Astrocyte of the cerebellum (primary cell): Measurements from ENCODE around the gene PPP2R2B.

Experiments
- DNase-seq: peaks from one replicate; pipeline ENCODE4 v3.0.0-alpha.2; 2011; ENCODE audit warnings: low read depth
- H3K4me3 ChIP-seq: 2 replicates; pipeline ENCODE4 v1.5.1; 2011; ENCODE audit warnings: mild to moderate bottlenecking, low read depth, low read length, moderate library complexity
- in situ Hi-C: cut with HindIII; loops from 2 replicates; pipeline ENCODE4 v1.10.0; 2017; ENCODE audit warnings: low sequenced_read_pairs
- TF ChIP-seq, protein P1 (sequence below): IDR thresholded peaks from 2 replicates; pipeline ENCODE4 v1.5.1; 2012; ENCODE audit warnings: low read length, low read depth, moderate library complexity, mild to moderate bottlenecking; ENCODE audit errors: missing control alignments

PPP2R2B gene

DNA sequence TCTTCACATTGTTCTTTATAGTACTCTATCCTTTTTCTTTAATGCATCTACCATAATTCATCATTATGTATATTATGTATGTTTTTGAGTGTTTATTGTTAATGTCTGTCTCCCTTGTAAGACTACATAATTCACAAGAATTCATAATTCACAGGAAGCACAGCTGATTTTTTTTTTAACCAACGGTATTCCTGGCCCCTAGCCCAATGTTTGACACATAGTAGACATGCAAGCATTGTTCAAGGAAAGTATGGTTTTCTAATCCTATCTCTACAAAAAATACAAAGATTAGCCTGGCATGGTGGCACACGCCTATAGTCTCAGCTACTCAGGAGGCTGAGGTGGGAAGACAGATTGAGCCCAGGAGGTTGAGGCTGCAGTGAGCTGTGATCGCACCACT lies 160.6 kb downstream of the PPP2R2B start:
- no peak overlapping the region for H3K4me3 ChIP-seq
- no peak for DNase-seq
- in situ Hi-C loops, result no loop called here
- TF ChIP-seq, protein P1, sequence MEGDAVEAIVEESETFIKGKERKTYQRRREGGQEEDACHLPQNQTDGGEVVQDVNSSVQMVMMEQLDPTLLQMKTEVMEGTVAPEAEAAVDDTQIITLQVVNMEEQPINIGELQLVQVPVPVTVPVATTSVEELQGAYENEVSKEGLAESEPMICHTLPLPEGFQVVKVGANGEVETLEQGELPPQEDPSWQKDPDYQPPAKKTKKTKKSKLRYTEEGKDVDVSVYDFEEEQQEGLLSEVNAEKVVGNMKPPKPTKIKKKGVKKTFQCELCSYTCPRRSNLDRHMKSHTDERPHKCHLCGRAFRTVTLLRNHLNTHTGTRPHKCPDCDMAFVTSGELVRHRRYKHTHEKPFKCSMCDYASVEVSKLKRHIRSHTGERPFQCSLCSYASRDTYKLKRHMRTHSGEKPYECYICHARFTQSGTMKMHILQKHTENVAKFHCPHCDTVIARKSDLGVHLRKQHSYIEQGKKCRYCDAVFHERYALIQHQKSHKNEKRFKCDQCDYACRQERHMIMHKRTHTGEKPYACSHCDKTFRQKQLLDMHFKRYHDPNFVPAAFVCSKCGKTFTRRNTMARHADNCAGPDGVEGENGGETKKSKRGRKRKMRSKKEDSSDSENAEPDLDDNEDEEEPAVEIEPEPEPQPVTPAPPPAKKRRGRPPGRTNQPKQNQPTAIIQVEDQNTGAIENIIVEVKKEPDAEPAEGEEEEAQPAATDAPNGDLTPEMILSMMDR, result no peak

DNA sequence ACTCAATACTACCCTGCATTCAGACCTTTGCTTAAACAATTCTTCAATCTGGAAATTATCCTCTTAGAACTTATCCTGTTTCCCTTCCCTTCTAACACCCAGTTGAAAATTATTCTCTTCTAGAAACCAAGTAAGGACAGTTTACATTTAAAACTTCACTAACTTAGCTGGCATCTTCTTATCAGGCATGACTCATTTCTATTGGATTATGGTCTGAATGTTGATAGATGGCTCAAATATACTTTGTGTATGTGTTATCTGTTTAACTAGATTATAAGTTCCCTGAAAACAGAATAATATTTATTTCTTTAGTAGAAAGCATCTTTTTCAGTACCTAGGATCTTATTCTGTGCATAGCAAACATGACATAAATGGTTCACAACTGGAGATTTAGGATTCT lies 161.9 kb downstream of the PPP2R2B start:
- no peak overlapping the region for H3K4me3 ChIP-seq
- no peak for DNase-seq
- TF ChIP-seq, protein P1, result no peak
- in situ Hi-C loops, result no loop called here

DNA sequence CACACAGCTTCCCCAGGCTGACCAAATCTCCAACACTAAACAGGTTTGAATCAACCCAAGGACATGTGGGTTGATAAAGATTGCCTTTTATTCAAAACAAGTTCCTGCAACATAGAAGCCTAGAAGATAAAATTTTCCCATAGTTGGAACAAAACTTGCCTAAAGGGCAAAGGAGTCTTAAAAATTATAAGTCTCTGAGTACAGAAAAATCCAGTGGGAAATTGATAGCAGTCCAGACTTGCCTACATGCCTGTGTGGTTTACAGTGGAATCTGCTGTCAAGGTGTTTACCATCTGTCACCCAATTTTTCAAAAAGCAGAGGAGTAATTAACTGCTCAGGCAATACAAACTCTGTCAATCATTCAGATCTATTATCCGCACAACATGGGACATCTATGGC lies 168.2 kb downstream of the PPP2R2B start:
- TF ChIP-seq, protein P1, result no peak
- in situ Hi-C loops, result no loop called here
- DNase-seq, result no peak
- no peak overlapping the region for H3K4me3 ChIP-seq

DNA sequence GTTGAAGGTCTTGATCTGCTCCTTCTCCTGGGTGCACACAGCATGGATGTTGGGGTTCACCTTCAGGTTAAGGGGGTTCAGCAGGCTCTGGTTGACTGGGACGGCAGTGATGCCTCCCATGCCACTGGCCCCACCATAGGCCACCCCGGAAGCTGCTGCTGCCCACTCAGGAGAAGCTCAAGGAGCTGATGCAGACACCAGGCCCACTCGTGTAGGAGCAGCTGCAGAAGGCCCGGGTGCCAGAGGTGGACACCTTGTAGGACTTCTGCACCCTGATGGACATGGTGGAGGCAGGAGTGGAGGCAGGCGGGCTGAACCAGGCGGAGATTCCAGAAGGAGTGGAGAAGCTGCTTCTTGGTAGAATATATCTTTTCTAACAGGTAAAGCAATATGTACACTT lies 171.2 kb downstream of the PPP2R2B start:
- no peak for DNase-seq
- in situ Hi-C loops, result no loop called here
- no peak overlapping the region for H3K4me3 ChIP-seq
- TF ChIP-seq, protein P1, result no peak

DNA sequence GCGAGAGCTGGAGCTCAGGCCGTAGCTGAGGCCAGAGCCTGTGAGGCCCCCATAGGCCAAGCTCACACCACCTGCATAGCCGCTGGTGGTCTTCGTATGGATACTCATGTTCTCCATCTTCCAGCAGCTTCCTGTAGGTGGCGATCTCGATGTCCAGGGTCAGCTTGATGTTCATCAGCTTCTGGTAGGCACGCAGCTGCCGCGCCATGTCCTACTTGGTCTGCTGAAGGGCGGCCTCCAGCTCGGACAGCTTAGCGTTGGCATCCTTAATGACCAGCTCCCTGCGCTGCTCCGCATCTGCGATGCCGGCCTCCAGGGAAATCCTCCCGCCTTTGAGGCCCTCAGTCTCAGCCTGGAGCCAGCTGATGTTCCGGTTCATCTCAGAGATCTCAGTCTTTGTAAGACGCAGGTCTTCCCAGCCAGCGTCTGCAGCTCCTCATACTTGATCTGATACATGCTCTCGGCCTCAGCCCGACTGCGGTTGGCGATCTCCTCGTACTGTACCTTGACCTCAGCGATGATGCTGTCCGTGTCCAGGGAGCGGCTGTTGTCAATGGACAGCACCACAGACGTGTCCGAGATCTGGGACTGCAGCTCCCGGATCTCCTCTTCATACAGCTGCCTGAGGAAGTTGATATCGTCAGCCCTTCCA lies 172.1 kb downstream of the PPP2R2B start:
- no peak overlapping the region for H3K4me3 ChIP-seq
- in situ Hi-C loops, result no loop called here
- DNase-seq, result no peak
- TF ChIP-seq, protein P1, result no peak

DNA sequence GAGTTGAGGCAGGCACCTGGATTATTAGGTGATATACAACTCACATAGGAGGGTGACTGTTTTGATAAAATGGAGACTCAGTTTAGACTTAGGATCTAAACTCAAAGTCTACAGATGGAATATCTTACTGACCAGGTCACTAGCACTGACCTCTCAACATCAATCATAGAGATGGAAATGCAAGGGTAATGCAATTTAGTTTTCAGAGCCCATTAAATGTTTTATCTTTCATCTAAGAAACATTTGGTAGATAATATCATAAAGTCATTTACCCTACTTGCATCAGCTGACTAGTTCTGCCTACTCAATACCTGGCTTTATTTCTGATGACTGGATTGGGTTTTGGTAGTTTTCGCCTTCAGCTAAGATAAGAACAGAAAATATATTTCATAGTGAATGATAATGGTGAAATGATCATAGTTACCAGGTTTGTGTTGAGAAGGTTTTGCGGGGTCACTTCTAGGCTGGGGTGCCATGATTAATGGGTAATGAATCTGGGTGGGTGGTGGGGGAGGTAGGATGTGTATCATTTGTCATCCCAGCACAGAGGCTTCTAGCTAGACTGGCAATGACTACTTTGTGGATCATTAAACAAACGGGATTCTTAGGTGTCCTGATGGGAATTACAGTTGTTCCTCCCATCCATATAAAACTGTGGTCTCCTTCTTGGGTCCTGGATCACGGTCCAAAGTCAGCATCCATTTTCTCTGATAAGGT lies 173.4 kb downstream of the PPP2R2B start:
- in situ Hi-C loops, result no loop called here
- TF ChIP-seq, protein P1, result no peak
- no peak for DNase-seq
- no peak overlapping the region for H3K4me3 ChIP-seq
